Testis (tissue), 2 donors: ENCODE data around the gene DACH1.

Experiments used
- CTCF ChIP-seq, 3 experiments: fragments of 450-650 bp in 2 of 3; fragments of 200-600 bp in 1 of 3; sonication (generic) in 1 of 3; IDR thresholded peaks; one replicate each; pipeline ENCODE4 v1.5.1; 2016 to 2019; ENCODE audit warnings: antibody characterized with exemption in 3 of 3, mild to moderate bottlenecking in 2 of 3, moderate library complexity in 1 of 3
- POLR2A ChIP-seq: fragments of 450-650 bp; IDR thresholded peaks from one replicate; pipeline ENCODE4 v1.6.1; 2017; ENCODE audit warnings: antibody characterized with exemption, mild to moderate bottlenecking, moderate library complexity

- TF ChIP-seq CTCF (IDR thresholded peaks at IDR 0.05) (no peak), POLR2A (no peak)
Measured at GRCh38 chr13:71596116-71596515, 270.9 kb downstream of the DACH1 start.
